GM18870 (cell line): ENCODE results near the gene TWF2.

Source experiments
- ATAC-seq: cut with Tn5 transposase; IDR thresholded peaks from one replicate; pipeline ENCODE4 v1.9.1; 2021; ENCODE audit warnings: moderate library complexity; ENCODE audit not compliant: unreplicated experiment

TWF2 gene

DNA sequence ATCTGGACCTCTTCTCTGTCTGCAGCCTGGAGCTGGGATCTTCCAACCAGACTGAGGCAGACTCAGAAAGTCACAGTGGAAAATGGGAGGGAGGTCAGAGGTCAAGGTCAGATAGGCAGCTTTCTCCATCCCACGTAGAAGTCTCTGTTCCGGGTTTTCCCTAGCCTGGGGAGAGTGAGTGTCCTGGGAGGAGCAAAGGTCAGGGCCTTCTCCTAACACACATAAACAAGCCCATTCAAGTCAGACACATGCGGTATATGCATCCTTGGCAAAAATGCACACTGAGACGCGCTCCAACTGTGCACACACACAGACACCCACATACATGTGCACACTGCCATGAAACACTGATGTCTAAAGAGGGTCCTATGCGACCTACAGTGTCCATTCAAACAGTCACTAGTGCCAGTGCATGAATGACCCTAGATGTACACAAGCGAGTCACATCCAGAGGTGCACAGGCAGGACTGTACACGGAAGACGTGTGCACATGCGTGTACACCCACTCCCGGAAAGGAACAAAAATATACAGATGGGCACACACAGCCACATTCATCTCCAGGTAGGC lies 681 bp downstream of the TWF2 start:
- peak; percentile 13 for ATAC-seq

DNA sequence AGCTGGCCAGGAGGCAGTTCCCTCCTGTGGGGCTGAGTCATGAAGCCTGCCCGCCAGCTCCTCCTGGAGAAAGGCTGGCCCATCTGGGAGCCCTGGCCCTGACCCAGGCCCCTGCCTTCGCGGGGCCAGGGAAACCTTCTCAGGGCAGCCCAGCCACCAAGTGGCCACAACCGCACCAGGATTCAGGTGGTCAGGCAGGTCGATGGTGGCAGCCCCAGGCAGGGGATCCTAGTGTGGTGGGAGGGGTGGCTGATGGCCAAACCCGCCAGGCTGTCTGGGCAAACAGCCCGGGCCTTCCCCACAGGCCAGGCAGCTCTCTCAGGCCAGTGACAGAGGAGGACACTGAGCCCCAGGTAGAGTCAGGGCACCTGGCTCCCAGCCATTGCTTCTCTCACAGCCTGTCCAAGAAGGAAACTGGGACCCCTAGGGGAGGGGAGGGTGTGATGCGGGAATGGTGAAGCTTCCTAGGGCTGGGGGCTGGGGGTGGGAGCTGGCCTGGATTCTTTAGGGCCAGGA lies 1.2 kb downstream of the TWF2 start:
- no peak for ATAC-seq

DNA sequence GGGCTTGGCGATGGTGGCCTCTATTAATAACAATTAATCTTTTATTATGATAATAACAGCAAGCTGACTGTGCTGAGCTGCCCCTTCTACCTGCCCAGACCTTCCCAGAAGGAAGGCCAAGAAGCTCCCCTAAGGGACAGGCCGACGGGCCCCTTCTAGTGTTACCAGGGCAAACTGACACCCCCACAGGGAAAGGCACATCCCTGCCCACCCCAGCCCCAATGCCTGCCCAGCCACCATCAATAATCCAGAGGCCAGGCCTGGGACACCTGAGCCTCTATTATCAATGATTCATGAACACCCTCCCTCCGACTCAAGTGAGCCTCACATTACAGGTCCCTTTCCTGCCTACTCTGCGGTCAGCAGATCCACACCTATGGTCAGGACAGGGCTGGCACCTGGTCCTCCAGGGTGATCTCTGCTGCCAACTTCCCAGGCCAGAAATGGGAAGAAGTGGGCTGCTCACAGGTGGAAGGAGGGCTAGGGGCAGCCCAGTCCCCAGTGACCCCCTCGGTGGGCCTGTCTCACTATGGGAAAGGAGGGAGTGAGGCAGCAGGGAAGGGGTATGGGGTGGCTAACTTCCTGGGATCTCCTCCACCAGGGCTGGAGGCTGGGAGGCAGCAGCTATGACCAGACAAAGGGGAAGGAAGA lies 1.8 kb downstream of the TWF2 start:
- ATAC-seq, result no peak

DNA sequence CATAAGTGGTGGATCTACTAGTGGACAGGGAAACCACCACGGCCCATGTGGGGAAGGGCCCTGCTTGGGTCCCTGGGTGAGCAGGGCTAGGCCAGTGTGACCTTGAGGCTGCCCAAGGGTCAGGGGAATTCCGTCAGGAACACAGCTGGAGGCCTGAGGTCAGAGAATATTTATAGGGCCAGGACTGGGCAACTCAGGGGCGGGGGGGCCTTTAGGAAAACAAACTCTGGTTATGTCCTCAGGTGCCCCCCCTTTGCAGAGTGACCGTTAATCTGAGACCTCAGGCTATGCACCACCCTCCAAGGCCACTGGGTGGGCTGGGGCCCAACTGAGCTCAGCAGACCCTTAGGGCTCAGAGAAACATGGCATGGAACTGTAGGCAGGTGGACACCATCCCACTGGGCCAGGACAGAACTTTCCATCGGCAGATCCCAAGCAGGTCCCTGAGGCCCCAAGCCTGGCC lies 2.5 kb downstream of the TWF2 start:
- ATAC-seq, result no peak

DNA sequence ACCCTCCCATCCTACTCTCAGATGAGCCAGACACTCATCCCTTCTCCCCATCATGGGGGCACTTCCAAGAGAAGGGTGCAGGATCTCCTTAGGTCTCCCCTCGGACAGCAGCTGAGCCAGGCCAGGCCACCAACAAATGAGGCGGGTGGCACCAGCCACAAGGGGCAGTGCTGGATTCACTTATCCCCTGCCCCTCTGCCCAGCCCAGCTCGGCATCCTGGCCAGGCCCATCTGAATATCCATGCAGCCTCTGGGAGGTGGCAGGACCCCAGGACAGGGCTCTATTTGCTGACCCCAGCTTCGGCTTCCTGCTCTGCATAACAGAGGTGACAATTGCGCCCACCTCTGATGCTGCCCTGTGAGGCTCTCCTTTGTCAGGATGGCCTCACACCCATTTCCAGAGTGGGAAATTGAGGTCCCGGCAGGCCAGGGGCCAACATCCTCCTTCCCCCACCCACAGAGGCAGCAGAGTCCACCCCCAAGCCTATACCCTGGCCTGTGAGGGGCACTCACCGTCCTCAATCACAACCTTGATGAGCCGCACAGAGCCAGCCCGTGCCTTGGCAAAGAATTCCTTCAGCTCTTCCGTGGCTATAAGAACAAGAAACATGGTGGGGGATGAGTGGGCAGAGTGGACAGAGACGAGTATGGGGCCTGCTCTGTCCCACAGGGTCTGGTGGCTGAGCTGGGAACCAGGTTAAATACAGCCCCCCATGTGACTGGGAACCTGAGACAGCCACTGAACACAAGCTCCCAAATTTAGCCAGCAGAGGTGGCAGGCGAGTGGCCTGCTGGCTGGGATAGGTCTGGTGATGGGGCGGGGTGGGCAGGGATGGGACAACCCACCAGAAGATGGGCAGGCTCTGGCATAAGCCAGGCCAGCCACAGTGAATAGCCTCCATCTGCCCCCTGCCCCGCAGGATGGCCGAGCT lies 4.2 kb downstream of the TWF2 start:
- no peak for ATAC-seq

DNA sequence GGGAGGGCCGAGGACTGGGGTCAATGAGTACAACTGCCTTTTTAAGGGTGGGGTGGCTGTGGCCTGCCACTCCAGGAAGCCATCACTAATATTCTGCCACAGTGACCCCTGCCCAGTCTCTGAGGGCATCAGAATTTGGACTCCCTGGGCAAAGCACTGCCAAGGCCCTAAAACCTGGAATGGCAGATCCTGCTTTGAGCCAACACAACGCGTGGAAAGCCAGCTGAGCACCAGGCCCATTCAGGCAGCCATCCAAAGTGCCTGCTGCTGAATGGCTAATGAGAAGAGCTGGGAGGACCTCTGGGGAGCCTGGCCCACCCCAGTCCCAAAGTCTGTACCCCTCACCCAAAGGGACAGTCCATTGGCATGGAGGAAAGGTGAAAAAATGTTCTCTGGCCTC lies 5.0 kb downstream of the TWF2 start:
- no peak for ATAC-seq

DNA sequence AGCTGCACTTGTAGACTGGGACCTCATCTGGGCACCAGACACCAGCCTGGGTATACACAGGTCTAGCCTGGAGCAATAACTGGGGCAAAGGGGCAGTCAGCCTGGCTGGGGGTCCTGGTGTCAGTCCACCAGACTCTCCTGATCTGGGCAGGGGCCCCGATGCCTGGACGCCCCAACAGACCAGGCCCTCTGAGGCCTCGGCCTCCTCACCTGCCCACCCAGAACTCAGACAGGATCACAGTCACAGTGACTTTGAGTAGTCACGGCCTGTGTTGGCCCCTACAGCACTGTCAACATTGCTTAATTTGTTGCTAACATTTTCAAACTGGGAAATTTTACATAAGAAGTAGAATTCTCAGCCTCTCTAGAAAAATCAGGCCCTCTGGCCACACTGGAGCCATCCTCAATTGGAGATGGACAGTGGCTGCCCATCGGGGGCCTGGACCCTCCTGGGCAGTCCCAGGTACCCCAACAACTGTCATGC lies 5.8 kb downstream of the TWF2 start:
- no peak for ATAC-seq

DNA sequence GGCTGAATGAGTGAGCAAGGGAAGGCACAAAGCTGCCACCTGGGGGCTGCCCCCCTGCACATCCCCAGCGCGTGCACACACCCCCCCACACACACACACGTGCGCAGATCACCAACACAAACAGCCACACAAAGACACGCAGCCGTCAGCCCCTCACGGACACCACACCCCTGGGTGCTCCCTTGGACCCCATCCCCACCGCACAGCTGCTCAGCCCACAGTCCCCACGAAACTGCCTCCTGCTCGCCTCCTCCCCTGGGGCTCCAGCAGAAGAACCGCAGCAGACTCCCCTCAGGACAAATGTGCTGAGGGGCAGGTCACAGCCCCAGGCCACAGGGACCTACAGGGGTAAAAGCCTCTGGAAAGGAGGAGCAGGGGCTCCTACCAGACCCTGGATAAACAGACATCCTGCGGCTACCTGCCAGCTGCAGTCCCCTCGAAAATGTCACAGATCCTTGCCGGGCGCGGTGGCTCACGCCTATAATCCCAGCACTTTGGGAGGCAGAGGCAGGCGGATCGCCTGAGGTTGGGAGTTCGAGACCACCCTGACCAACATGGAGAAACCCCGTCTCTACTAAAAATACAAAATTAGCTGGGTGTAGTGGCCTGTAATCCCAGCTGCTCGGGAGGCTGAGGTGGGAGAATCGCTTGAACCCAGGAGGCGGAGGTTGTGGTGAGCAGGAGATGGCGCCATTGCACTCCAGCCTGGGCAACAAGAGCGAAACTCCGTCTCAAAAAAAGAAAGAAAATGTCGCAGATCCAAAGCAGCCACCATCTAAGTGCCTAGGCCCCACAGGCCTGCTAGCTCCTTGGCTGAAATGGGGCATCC lies 6.5 kb downstream of the TWF2 start:
- no peak for ATAC-seq

DNA sequence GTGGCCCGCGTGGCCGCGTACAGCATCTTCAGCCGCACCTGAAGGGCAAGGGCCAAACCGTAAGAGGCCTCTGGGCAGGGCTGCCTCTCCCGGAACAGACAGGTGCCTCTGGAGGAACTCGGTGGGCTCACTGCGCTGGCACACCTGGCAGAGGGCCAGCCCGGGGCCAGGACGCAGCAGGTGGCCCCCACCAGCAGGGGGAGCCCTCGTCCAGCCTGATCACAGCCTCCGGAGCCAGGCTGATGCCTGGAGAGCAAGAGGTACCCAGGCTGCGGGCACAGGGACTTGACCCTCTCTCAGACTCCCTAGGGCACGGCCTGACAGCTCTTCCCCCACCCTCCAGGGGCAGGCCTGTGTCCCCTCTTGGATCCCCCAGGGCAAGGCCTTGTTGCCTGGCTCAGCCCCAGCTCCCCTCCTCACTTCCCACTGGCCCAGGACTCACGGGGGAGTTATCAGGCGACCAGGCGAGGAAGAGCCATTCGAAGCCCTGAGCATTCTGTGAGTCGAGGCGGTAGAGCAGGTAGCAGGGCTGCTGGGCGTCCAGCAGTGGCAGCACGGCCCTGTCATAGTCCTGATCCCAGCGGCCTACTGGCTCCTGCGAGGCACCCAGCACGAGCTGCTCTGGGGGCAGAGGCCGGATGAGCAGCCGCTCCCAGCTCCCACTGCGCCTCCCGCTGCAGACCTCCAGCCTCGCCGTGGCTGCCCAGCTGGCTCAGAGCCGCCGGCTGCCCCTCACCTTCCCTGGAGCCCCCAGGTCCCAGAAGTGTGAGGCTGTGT lies 7.3 kb downstream of the TWF2 start:
- no peak for ATAC-seq

DNA sequence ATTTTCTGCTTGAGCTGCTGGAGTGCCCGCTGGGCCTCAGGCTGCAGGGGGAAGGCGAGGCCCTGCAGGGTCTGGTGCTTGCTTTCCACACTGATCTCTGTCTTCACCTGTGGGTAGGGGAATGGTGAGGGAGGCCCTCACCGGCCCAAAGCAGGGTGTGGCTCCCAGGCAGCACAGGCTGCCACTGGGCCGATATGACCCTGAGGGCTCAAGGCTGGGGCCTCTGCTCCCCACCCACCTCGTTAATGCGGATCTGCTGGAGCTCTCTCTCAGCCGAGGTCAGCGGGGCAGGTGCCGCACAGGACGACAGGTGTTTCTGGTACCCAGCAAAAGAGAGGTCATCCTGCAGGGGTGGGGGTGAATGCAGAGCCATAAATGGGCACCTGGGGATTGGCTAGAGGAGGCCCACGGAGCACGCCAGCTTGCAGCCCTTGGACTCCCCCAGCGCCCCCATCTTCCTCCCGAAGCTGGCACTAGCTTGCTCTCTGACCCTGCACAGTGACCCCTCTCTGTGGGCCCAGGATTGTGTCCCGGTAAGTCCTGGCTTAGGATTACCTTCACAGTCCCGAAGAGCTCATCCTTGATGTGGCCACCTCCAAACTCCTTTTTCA lies 8.0 kb downstream of the TWF2 start:
- ATAC-seq, result no peak

DNA sequence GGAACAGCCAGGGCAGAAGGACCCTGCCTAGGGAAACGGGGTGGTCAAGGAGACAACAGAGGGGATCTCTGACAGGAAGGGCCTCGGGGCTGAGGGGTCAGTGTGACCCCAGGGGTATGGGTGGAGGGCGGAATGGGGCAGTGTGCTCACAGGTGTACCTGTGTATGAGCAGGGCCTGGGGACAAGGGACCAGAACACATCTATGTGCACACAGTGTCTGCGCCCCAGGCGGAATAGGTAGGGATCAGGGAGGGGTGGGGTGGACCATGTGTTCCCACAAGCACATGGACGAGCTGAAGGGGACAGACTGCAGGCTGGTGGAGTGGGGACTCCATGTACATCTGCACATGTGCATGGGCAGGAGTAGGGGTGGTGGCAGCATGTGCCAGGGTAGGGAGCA lies 8.5 kb downstream of the TWF2 start:
- no peak for ATAC-seq

DNA sequence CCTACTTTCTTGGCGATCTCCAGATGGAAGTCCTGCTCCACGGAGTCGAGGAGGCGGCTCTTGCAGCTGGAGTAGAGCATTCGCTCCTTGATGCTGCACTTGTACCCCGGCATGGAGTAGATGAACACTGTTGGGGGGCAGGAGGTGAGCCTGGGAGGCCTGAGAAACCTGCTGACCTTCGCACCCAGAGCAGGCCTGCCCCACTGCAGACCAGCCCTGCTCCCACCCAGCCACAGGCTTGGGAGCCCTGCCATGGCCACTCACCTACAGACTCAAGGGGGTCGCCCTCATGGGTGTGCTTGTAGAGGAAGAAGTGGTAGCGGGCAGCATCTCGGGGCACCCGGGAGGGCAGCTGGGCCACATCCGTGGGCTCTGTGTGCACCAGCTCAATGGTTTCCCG lies 9.3 kb downstream of the TWF2 start:
- no peak for ATAC-seq

DNA sequence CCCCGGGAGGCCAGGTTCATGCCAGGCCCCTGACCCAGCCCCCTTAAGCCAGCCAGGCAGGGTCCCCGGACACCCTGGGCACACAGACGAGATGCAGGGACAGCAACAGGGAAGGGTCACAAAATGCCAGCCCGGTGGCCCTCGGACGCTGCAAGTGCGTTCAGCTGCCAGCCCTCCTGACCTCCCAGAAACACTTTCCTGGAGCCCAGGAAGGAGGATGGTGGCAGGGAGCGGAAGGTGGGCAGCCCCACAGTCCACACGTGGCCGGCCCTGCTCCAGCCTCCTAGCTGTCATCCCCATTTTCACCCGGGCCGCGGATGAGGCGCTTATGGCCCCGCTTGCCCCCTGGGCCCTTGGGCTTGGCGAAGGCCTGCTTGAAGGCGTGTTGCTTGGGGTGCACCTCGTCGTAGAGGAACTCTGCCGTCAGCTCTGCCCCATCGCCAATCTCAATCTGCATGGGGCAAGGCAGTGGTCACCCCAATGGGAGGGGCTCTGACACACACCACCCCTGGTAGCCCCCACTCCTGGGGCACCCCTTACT lies 10.1 kb downstream of the TWF2 start:
- ATAC-seq, result no peak

DNA sequence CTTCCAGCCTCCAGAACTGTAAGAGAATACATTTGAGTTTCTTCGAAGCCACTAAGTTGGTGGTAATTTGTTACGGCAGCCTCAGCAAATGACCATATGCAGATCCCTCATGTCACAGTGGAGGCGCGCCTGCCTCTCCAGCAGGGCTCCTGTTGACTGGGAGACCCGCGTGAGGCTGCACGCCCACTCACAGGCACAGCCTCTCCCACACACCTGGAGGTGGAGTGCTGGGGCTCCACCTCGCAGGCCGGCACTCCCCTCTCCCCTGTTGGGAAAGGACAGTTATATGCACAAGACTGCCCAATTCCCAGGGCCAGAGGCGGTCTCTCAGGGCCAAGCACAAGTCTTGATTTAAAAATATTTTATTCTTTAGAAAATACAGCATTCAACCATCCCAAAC lies 10.7 kb downstream of the TWF2 start:
- no peak for ATAC-seq

DNA sequence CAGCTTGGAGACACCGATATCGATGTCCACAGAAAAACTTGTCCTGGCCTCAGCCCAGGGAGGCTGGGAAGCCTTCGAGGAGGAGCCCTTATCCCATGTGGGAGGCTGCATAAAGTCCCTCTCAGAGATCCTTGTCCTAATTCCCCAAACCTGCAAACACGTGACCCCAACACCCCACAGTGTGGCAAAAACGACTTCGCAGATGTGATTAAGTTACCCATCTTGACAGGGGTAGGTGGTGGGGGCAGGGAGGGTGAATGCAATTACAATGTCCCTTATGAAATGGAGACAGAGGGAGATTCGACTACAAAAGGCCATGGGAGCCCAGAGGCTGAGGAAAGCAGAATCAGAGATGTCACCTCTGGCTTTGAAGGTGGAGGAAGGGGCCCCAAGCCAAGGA lies 11.2 kb downstream of the TWF2 start:
- no peak for ATAC-seq

DNA sequence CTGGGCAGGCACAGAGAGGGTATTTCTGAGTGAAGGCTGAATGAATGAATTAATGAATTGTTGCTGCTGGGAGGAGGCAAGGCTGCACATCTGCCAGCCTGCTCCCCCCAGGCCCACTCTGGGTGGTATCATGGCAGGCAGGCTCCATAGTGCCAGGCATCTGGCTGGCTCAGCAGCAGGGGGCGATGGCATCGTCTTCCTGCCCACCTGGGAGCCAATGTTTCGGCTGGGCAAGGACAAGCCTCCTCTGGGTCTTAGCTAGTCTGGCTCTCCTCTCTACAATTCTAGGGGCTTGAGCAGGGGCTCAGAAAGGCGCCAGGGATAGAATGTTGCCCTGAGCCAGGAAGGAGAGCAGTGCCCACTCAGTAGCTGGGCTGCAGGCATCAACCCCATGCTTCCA lies 11.8 kb downstream of the TWF2 start:
- ATAC-seq, result no peak

DNA sequence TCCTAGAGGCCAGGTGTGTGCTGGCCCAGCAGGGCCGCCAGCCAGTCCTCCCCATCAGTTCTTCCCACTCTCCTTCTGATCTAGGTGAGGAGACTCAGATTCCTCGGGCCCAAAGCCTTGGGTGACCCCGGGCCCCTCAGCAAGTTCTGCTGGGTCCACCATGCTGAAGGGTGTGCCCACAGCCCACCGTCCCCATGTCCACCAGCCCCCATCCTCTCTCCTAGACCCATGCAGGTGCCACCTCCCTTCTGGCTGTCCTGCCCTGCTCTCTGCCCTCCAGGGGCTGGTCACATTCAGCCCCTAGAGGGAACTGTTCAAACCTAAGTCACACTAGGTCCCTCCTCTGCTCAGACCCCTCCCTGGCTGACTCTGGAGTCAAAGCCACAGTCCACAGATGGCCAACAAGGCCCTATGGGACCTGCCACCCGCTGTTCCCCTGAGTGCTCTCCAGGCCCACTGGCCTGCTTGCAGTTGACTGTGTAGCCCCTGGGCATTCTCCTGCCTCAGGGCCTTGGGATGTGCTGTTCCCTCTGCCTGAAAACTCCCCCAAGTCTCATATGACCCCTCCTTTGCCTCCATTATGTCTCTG lies 12.6 kb downstream of the TWF2 start:
- no peak for ATAC-seq

DNA sequence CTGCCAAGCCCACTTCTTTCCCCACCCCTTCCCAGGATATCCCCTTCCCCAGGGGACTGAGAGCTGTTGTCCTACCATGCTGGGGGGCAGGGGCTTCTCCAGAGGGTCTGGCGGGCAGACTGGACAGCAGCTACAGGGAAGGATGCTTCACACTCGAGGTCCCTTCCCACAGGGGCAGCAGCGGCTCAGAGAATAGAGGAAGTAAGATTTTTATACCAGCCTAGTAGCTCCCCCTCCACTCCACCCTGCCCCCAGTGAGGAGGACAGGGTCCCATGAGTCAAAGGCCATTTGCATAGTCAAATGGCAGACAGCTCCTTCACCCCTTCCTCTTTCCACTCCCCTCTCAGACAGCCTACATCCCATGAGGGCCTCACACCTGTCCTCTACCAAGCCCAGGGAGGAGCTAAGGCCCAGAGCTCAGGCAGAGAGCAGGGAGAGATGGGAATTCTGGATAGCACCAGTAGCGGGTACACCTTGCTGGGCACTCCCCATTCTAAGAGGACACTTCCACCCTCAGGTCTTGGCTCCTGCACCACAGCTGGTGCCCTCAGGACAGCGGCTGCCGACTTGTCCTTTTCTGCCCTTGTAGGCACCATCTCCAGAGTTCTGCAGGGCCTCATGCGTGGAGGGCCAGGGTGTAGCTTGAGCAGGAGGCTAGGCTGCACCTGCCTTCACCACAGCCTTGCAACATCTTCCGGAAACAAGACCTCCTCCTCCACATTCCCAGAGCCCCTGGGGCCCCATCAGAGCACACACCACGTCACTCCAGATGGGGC lies 13.3 kb downstream of the TWF2 start, which contains the start of gene TLR9:
Gene TLR9, minus strand, starts transcription at position 194 of the 777 bp plus-strand sequence. Its CDS starts 116 bp downstream, at position 78.
- ATAC-seq, result peak; percentile 60
